ENCODE measurements around the gene VPS35L. TPM values are rescaled to one million over a fixed set of nuclear protein-coding genes. Genes with fewer than 3 reads are reported as not detected.

VPS35L gene
- total RNA-seq, 2 experiments from 2014 or later, result 33.9 to 38.0 TPM

DNA sequence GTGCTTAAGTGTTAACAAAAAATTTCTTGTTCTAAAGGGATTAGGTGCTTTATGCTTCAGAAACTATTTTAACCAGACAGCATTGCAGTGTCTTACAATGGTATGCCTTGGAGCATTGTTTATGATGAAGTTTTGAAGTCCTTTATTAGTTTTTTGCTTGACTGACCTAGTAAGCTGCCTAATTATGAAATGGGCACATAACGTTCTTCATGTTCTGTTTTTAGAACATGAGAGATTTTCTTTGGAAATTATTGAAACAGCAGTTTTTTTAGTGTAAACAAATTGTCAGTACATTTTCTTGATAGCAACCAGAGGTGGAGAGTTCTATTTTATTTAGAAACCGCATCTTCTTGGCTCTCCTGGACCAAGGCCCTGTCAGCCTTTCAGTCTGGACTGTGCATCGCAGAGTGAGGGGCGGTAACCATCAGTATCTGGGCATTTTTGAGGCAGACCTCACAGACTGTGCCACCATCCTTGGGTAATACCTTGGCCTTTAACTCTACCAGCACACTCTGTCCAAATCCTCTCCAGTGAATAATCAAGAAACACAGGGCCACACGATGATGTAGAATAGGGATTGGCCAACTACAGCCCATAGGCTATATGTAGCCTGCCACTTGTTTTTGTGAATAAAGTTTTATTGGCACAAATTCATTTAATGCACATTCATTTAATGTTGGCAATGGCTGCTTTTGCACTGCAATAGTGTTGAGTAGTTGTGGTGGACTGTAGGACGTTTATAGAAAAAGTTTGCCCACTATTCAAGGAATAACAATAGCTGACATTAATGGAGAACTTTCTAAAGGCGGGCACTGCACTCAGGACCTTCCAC lies 81.1 kb downstream of the VPS35L start:
- POLR2A ChIA-PET, result no interaction called here

DNA sequence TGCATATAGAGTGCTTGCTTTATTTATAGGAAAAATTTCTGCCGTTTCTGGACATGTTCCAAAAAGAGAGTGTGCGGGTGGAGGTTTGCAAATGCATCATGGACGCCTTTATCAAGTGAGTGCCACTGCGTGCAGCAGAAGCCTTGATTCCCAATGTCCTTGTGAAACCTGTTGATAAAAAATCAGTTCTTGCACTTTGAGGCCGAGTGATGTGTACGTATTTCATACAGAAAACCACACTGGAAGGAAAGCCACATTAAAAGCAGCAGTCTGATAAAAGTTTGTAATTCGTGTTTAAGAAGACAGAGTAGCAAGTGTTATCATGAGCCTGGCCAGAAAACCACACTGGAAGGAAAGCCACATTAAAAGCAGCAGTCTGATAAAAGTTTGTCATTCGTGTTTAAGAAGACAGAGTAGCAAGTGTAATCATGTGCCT lies 84.5 kb downstream of the VPS35L start:
- intact Hi-C loops (cut with micrococcal nuclease), result no loop called here
- ChIA-PET POLR2A (interaction anchor here (1.2 kb wide), 1 partner anchor 214 kb away, joined by 3 read pairs; no protein-coding TSS in a partner anchor), CTCF (interaction anchor here (1.1 kb wide), 1 partner anchor 274 kb away, joined by 3 read pairs; no protein-coding TSS in a partner anchor)
- H3K36me3 Mint-ChIP-seq, result peaks cover 35% of the 10 kb centered on the region
- no peak overlapping the region for H3K4me3 Mint-ChIP-seq
- H3K27ac Mint-ChIP-seq, result no peak overlapping the region
- no peak for DNase-seq
- no peaks in the 10 kb centered on the region for H3K9me3 Mint-ChIP-seq
- no peaks in the 10 kb centered on the region for H3K27me3 Mint-ChIP-seq
- H3K4me1 Mint-ChIP-seq (ENCODE audit: low read depth), result peaks cover 19% of the 10 kb centered on the region

More for the DNA sequence above, 81.1 kb downstream of the VPS35L start:
- intact Hi-C loops (cut with micrococcal nuclease), result no loop called here
- Mint-ChIP-seq H3K9me3 (no peaks in the 10 kb centered on the region), H3K36me3 (peaks cover 36% of the 10 kb centered on the region), H3K27ac (no peak overlapping the region), H3K4me1 (ENCODE audit: low read depth) (peaks cover 19% of the 10 kb centered on the region), H3K4me3 (no peak overlapping the region), H3K27me3 (no peaks in the 10 kb centered on the region)
- CTCF ChIA-PET, result no interaction called here
- no peak for DNase-seq

DNA sequence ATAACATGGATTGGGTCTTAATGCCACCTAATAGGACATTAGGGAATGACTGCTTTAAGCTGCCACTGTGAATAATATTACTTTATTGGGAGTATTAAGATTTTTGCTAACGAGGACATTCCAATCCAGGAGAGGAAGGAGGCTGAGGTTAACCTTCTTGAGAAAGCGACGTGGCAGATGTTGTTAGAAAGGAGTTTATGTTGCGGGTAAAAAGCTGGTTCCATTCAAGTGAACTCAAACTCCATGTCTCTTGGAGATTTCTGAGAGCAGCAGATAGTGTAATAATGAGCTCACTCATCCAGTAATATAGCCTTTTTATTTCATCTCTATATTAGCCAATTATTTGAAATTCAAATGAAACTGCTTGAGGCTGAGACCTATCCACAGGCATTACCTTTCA lies 87.0 kb downstream of the VPS35L start:
- intact Hi-C loops (cut with micrococcal nuclease), result no loop called here
- H3K36me3 Mint-ChIP-seq, result peaks cover 34% of the 10 kb centered on the region
- CTCF ChIA-PET, result no interaction called here
- no peak overlapping the region for H3K27ac Mint-ChIP-seq
- H3K4me3 Mint-ChIP-seq, result no peak overlapping the region
- POLR2A ChIA-PET, result no interaction called here
- H3K27me3 Mint-ChIP-seq, result no peaks in the 10 kb centered on the region
- no peaks in the 10 kb centered on the region for H3K9me3 Mint-ChIP-seq
- H3K4me1 Mint-ChIP-seq (ENCODE audit: low read depth), result peaks cover 19% of the 10 kb centered on the region
- DNase-seq, result no peak

DNA sequence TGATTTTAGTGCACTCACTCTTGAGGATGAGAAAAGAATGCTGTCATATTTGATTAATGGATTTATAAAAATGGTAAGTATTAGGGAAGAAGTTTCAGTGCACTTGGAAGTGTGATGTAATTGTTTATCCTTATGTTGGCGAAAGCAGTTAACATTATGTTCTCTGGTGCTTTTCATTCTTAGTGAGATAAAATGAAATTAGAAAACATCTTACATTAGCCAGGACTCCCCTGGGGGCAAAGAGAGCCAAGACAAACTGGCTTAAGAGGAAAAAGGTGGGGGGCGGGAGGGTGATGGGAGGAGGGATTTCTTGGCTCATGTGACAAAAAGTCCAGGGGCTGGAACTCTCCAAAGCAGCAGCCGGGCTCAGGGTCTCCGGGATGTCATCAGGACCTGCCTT lies 89.4 kb downstream of the VPS35L start:
- H3K9me3 Mint-ChIP-seq, result no peaks in the 10 kb centered on the region
- no peak overlapping the region for H3K4me3 Mint-ChIP-seq
- no peaks in the 10 kb centered on the region for H3K27me3 Mint-ChIP-seq
- no peak overlapping the region for H3K27ac Mint-ChIP-seq
- ChIA-PET CTCF (no interaction called here), POLR2A (no interaction called here)
- DNase-seq, result no peak
- intact Hi-C loops (cut with micrococcal nuclease), result no loop called here
- H3K36me3 Mint-ChIP-seq, result peaks cover 30% of the 10 kb centered on the region
- H3K4me1 Mint-ChIP-seq (ENCODE audit: low read depth), result peaks cover 9% of the 10 kb centered on the region

DNA sequence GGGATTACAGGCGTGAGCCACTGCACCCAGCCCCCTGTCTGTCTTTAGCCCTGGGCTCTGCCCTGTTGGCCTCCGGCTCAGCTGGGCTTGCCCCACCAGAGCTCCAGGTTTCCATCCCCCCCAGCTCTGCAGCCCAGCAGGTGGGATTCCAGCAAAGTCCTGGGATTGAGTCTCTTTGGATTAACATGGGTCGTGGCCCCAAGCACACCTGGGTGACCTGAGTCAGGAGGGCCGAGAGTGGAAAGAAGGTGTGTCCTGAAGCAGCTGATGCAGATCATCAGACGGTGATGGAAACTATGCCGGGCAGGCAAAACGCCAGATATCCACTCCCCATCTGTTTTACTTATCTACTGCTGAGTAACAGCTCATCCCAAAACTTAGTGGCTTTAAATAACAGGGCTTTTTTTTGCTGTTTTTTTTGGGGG lies 90.1 kb downstream of the VPS35L start:
- H3K27ac Mint-ChIP-seq, result no peak overlapping the region
- intact Hi-C loops (cut with micrococcal nuclease), result no loop called here
- ChIA-PET CTCF (no interaction called here), POLR2A (no interaction called here)
- H3K27me3 Mint-ChIP-seq, result no peaks in the 10 kb centered on the region
- no peak overlapping the region for H3K4me3 Mint-ChIP-seq
- peaks cover 24% of the 10 kb centered on the region for H3K36me3 Mint-ChIP-seq
- no peak for DNase-seq
- H3K4me1 Mint-ChIP-seq (ENCODE audit: low read depth), result peaks cover 2% of the 10 kb centered on the region
- H3K9me3 Mint-ChIP-seq, result no peaks in the 10 kb centered on the region

DNA sequence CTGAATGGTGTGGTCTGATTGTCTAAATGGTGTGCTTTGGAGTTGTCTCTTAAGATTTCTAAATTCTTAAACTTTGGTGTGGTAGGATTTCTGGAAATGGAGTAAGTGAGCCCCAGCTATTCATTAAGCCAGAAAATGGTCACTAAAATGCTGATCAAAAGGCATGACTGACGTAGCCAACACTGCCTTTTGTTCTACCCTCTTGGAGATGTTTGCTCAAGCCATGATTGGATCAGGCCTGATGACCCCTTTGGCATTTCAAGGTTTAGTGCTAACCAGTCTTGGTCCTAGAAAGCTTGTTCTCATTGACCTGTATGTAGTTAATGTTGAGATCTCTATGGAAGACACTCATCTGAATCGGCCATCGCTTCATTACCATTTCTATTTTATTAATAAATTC lies 94.5 kb downstream of the VPS35L start:
- no peak overlapping the region for H3K27ac Mint-ChIP-seq
- H3K36me3 Mint-ChIP-seq, result peaks cover 36% of the 10 kb centered on the region
- no peak for DNase-seq
- H3K9me3 Mint-ChIP-seq, result no peaks in the 10 kb centered on the region
- no peaks in the 10 kb centered on the region for H3K27me3 Mint-ChIP-seq
- intact Hi-C loops (cut with micrococcal nuclease), result no loop called here
- no peaks in the 10 kb centered on the region for H3K4me1 Mint-ChIP-seq (ENCODE audit: low read depth)
- no peak overlapping the region for H3K4me3 Mint-ChIP-seq
- CTCF ChIA-PET, result no interaction called here
- POLR2A ChIA-PET, result no interaction called here

DNA sequence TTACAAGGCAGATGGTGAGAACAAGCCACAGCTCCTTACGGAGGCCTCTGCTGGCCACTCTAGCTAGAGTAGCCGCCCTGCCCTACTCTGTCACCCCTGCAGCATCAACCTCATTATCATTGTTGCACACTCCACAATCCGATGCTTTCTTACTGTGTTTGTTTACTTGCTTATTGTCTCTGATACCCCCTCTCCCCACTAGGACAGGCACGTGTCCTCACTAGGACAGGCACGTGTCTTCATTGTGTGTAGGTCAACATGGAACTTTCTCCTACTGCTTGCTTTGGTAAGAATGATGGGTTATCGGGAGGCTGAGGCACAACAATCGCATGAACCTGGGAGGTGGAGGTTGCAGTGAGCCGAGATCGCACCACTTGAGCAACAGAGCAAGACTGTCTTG lies 98.6 kb downstream of the VPS35L start:
- POLR2A ChIA-PET, result no interaction called here
- no peak overlapping the region for H3K27ac Mint-ChIP-seq
- peaks cover 38% of the 10 kb centered on the region for H3K36me3 Mint-ChIP-seq
- H3K9me3 Mint-ChIP-seq, result no peaks in the 10 kb centered on the region
- intact Hi-C loops (cut with micrococcal nuclease), result no loop called here
- H3K27me3 Mint-ChIP-seq, result no peaks in the 10 kb centered on the region
- CTCF ChIA-PET, result interaction anchor here (0.6 kb wide), 1 partner anchor 588 kb away, joined by 3 read pairs; no protein-coding TSS in a partner anchor
- H3K4me3 Mint-ChIP-seq, result no peak overlapping the region
- no peaks in the 10 kb centered on the region for H3K4me1 Mint-ChIP-seq (ENCODE audit: low read depth)
- DNase-seq, result no peak

DNA sequence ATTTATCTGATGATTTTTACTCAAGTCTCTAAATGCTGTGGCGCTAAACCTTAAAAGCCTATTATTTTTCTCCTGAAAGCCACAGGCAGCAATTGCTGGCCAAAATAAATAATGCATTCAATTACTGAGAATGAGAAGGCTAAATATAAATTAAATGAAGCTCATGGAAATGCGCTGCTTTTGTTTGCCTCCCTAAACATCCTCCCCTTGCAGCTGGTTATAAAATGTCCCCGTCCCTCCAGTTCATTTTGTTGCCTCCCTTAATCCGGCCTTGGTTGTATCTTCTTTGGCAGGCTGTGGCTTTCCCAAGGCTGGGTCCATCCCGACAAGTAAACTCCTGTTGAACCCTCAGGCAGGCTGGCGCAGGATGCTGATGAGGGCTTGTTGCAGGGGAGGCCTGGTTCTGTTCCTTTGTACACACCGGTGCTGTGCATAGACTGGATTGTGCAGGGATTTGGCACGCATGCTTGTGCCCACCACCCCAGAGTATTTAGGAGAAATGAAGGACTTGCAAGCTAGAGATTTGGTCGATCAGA lies 99.8 kb downstream of the VPS35L start:
- no peak overlapping the region for H3K4me3 Mint-ChIP-seq
- CTCF ChIA-PET, result no interaction called here
- no peak overlapping the region for H3K27ac Mint-ChIP-seq
- intact Hi-C loops (cut with micrococcal nuclease), result no loop called here
- POLR2A ChIA-PET, result no interaction called here
- H3K4me1 Mint-ChIP-seq (ENCODE audit: low read depth), result peaks cover 1% of the 10 kb centered on the region
- H3K36me3 Mint-ChIP-seq, result peaks cover 38% of the 10 kb centered on the region
- DNase-seq, result no peak
- no peaks in the 10 kb centered on the region for H3K27me3 Mint-ChIP-seq
- no peaks in the 10 kb centered on the region for H3K9me3 Mint-ChIP-seq

DNA sequence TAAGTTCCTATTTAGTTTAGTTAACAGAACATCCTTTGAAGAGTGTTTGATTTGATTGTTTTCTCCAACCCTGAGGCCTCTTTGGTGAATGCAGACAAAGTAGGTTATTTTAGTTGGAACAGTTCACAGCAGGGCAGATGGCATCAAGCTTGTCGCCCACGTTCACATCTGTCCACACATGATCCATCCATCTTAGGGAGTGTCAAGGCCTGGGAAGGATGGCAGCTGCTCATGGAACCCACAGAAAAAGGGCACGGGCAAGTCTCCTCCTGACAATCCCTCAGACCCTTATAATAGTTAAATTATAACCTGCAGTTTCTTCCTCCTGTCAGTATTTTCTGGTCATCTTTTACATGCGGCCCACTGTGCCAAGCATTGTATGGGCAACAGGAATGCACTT lies 102.3 kb downstream of the VPS35L start:
- CTCF ChIA-PET, result no interaction called here
- Mint-ChIP-seq H3K9me3 (no peaks in the 10 kb centered on the region), H3K27ac (no peak overlapping the region), H3K36me3 (peaks cover 36% of the 10 kb centered on the region), H3K27me3 (no peaks in the 10 kb centered on the region), H3K4me3 (no peak overlapping the region), H3K4me1 (ENCODE audit: low read depth) (peaks cover 4% of the 10 kb centered on the region)
- intact Hi-C loops (cut with micrococcal nuclease), result no loop called here
- POLR2A ChIA-PET, result no interaction called here
- DNase-seq, result no peak

DNA sequence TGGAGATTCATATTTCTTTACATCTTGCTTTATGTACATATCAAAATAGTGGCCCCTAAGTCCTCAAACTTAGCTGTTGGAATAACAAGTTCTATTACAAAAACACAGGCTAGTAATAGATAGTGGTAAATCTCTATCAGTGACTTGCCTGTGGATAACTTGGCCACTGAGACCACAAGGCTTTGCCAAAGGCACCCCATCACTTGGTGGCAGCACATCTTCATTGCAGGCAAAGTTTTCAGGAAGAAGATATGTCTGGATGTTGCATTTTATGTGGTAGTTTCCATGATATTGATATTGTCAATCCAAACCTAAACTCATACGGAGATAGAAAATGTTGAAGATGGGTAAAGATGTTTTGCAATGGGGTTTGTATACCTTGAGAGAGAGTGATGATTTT lies 104.1 kb downstream of the VPS35L start:
- no peak overlapping the region for H3K4me3 Mint-ChIP-seq
- CTCF ChIA-PET, result no interaction called here
- H3K27me3 Mint-ChIP-seq, result no peaks in the 10 kb centered on the region
- intact Hi-C loops (cut with micrococcal nuclease), result no loop called here
- no peak overlapping the region for H3K27ac Mint-ChIP-seq
- no peak for DNase-seq
- peaks cover 4% of the 10 kb centered on the region for H3K4me1 Mint-ChIP-seq (ENCODE audit: low read depth)
- POLR2A ChIA-PET, result no interaction called here
- peaks cover 34% of the 10 kb centered on the region for H3K36me3 Mint-ChIP-seq
- no peaks in the 10 kb centered on the region for H3K9me3 Mint-ChIP-seq

DNA sequence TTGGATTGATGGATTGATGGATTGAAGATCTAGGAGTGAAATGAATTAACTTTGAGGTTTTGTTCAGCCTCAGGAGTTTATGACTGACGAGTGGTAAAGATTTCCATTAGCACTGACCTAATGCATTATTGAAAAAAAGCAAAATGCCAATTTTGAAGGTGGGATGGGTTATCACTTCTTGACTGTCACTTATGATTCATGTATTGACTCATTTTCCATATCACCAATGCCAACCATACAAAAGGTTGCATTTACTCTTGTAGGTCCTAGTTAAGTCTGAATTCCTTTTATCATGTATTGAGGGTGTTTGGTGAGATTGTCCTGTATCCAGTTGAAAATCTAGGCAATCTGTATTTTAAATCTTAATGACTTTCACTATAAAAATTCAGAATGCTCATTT lies 104.9 kb downstream of the VPS35L start:
- ChIA-PET POLR2A (no interaction called here), CTCF (no interaction called here)
- Mint-ChIP-seq H3K27ac (no peak overlapping the region), H3K27me3 (no peaks in the 10 kb centered on the region), H3K4me1 (ENCODE audit: low read depth) (peaks cover 4% of the 10 kb centered on the region), H3K36me3 (peaks cover 34% of the 10 kb centered on the region), H3K4me3 (no peak overlapping the region), H3K9me3 (peaks cover 6% of the 10 kb centered on the region)
- intact Hi-C loops (cut with micrococcal nuclease), result no loop called here
- no peak for DNase-seq

DNA sequence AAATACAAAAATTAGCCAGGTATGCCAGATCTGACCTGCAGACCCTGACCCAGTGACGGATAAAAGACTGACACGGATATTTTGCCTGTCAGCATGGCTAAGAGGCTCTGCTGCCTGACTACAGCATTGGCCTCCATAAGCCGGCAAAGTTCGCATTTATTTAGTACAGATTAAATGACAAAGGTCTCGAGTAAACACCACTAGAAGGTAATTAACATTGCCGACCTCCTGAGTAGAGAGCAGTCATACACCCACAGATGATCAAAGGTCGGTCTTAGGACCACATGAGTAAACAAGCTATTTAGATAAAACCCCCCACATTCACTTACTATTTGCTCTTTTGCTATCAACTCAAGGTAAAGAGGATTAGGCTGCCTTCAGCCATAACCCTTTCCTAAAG lies 106.8 kb downstream of the VPS35L start:
- Mint-ChIP-seq H3K36me3 (peaks cover 31% of the 10 kb centered on the region), H3K27ac (no peak overlapping the region), H3K4me3 (no peak overlapping the region), H3K27me3 (no peaks in the 10 kb centered on the region), H3K4me1 (ENCODE audit: low read depth) (peaks cover 4% of the 10 kb centered on the region), H3K9me3 (peaks cover 9% of the 10 kb centered on the region)
- CTCF ChIA-PET, result no interaction called here
- POLR2A ChIA-PET, result interaction anchor here (0.6 kb wide), 1 partner anchor 279 kb away, joined by 3 read pairs; no protein-coding TSS in a partner anchor
- intact Hi-C loops (cut with micrococcal nuclease), result no loop called here
- DNase-seq, result no peak

DNA sequence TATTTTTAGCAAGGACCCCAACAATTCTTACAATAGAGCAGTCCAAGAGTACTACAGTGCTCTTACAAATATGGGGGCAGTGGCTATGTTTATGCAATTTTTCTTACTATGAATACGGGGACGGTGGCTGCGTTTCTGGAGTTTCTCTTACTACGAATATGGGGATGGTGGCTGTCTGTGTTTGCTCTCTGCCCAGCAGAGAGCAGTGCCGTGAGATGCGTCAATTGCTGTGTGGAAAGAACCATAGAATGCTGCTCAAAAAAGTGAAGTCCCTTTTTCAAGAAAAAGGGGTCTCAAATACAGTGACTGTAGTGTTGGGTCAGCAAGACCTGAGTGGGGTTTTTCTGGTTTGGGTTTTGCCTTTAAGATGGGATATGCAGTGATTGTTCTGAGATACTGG lies 108.7 kb downstream of the VPS35L start:
- Mint-ChIP-seq H3K36me3 (peaks cover 27% of the 10 kb centered on the region), H3K4me3 (no peak overlapping the region), H3K27ac (no peak overlapping the region), H3K27me3 (no peaks in the 10 kb centered on the region), H3K9me3 (peaks cover 9% of the 10 kb centered on the region), H3K4me1 (ENCODE audit: low read depth) (peaks cover 4% of the 10 kb centered on the region)
- intact Hi-C loops (cut with micrococcal nuclease), result no loop called here
- DNase-seq, result no peak
- CTCF ChIA-PET, result interaction anchor here (0.8 kb wide), 1 partner anchor 109 kb away, joined by 3 read pairs; the partner anchor contains the start of gene VPS35L
- POLR2A ChIA-PET, result no interaction called here
